H1 (cell line): Measurements from ENCODE around the gene TMEM252.

ENCODE experiments used
- CHD1 ChIP-seq: IDR thresholded peaks from 2 replicates; pipeline ENCODE4 v1.6.1; 2012; ENCODE audit warnings: low read depth, low read length, improper control_type of control experiment
- CTCF ChIP-seq, 3 experiments: IDR thresholded peaks; 1 replicate in 2 of 3; 2 replicates in 1 of 3; pipeline versions ENCODE4 v1.5.1 to v1.6.1; 2011; ENCODE audit warnings: low read length in 3 of 3, mild to moderate bottlenecking in 3 of 3, inconsistent platforms in 2 of 3, low read depth in 1 of 3, moderate library complexity in 1 of 3; ENCODE audit not compliant: insufficient read depth in 1 of 3; ENCODE audit errors: control extremely low read depth in 1 of 3
- HDAC2 ChIP-seq, 2 experiments: fragments of 300-600 bp in 1 of 2; sonication (generic) in 1 of 2; IDR thresholded peaks; 2 replicates each; pipeline ENCODE4 v1.6.1; 2011 to 2012; ENCODE audit warnings: low read depth in 2 of 2, low read length in 2 of 2, mild to moderate bottlenecking in 2 of 2, moderate library complexity in 2 of 2, borderline replicate concordance in 1 of 2, inconsistent platforms in 1 of 2
- PHF8 ChIP-seq: fragments of 200-600 bp; sonication (generic); conservative IDR thresholded peaks from 2 replicates; pipeline ENCODE4 v1.7.1; 2012; ENCODE audit warnings: low read depth, mild to moderate bottlenecking, inconsistent platforms, low read length, moderate library complexity
- POLR2A ChIP-seq, 2 experiments: IDR thresholded peaks; 1 replicate in 1 of 2; 2 replicates in 1 of 2; pipeline ENCODE4 v1.6.1; 2011; ENCODE audit warnings: low read depth in 2 of 2, low read length in 2 of 2, mild to moderate bottlenecking in 2 of 2; ENCODE audit errors: control extremely low read depth in 1 of 2
- RFX5 ChIP-seq: IDR thresholded peaks from 2 replicates; pipeline ENCODE4 v1.6.1; 2011; ENCODE audit warnings: low read depth, low read length, improper control_type of control experiment, borderline replicate concordance
- SIN3A ChIP-seq, 2 experiments: IDR thresholded peaks in 1 of 2; conservative IDR thresholded peaks in 1 of 2; 2 replicates each; pipeline ENCODE4 v1.6.1; 2011 to 2012; ENCODE audit warnings: low read length in 2 of 2, improper control_type of control experiment in 1 of 2, low read depth in 1 of 2, mild to moderate bottlenecking in 1 of 2
- SUZ12 ChIP-seq: fragments of 200-600 bp; sonication (generic); IDR thresholded peaks from 2 replicates; pipeline ENCODE4 v1.6.1; 2012; ENCODE audit warnings: mild to moderate bottlenecking, inconsistent platforms, low read length, moderate library complexity, mixed read lengths
- YY1 ChIP-seq: IDR thresholded peaks from 2 replicates; pipeline ENCODE4 v1.6.1; 2011; ENCODE audit warnings: low read depth, mild to moderate bottlenecking, low read length

GRCh38 chr9:68532131-68532530 is 8.6 kb downstream of the TMEM252 start:
- TF ChIP-seq POLR2A (IDR thresholded peaks at IDR 0.05; ENCODE audit: control extremely low read depth in 1 of 2, low read depth in 2 of 2, low read length in 2 of 2) (no peak), CTCF (IDR thresholded peaks at IDR 0.05; ENCODE audit: control extremely low read depth in 1 of 3, insufficient read depth in 1 of 3, low read depth in 1 of 3, low read length in 3 of 3) (no peak), CHD1 (no peak), SUZ12 (no peak), PHF8 (no peak), RFX5 (no peak), YY1 (no peak), HDAC2 (IDR thresholded peaks at IDR 0.05; ENCODE audit: borderline replicate concordance in 1 of 2, low read depth in 2 of 2, low read length in 2 of 2) (no peak), SIN3A (conservative IDR thresholded peaks at IDR 0.05 in 1 of 2, IDR thresholded peaks at IDR 0.05 in 1 of 2; ENCODE audit: low read depth in 1 of 2, low read length in 2 of 2) (no peak)
